SH-SY5Y (cell line): Measurements from ENCODE around the gene GRK6.

Experiments
- GATA2 ChIP-seq: IDR thresholded peaks from 2 replicates; pipeline ENCODE4 v1.6.1; 2011; ENCODE audit warnings: mild to moderate bottlenecking, low read depth, low read length
- GATA3 ChIP-seq: IDR thresholded peaks from 2 replicates; pipeline ENCODE4 v1.6.1; 2011; ENCODE audit warnings: low read depth, mild to moderate bottlenecking, low read length, moderate library complexity

GRCh38 chr5:177475563-177476427, 49.3 kb downstream of the GRK6 start:
- TF ChIP-seq GATA2 (no peak), GATA3 (no peak)
